Activated T-helper 17 cell treated with anti-CD3 and anti-CD28 coated beads, Interleukin-2, amount 50 U/mL, for 72 hours (primary cell): ENCODE data around the gene LIN37. TPM values are rescaled to one million over a fixed set of nuclear protein-coding genes. Genes with fewer than 3 reads are reported as not detected.
"Not testable (repeated sequence)": the region's sequence is repeated elsewhere in the genome, so short reads cannot be mapped to it uniquely, and the experiment has no call there.

Experiments used
- ATAC-seq: fragments of 150-1000 bp; cut with Tn5 transposase; replicated peaks from 2 replicates; pipeline ENCODE4 v1.10.0; 2021; ENCODE audit warnings: mild to moderate bottlenecking, moderate library complexity
- H3K27ac Mint-ChIP-seq: one replicate; pipeline ENCODE4 v1.8.0; 2022; ENCODE audit warnings: mixed read lengths
- H3K27me3 Mint-ChIP-seq: one replicate; pipeline ENCODE4 v1.8.0; 2022; ENCODE audit warnings: mixed read lengths
- H3K36me3 Mint-ChIP-seq: one replicate; pipeline ENCODE4 v1.8.0; 2022; ENCODE audit warnings: low read depth, mild to moderate bottlenecking, mixed read lengths
- H3K4me1 Mint-ChIP-seq: one replicate; pipeline ENCODE4 v1.8.0; 2022; ENCODE audit warnings: mixed read lengths
- H3K4me3 Mint-ChIP-seq: one replicate; pipeline ENCODE4 v1.8.0; 2022; ENCODE audit warnings: mild to moderate bottlenecking, mixed read lengths
- H3K9me3 Mint-ChIP-seq: one replicate; pipeline ENCODE4 v1.8.0; 2022; ENCODE audit warnings: mixed read lengths
- total RNA-seq, 2 donors: library from RNA; stranded (reverse); gene quantifications; one replicate each; pipeline ENCODE4 v1.2.3, GENCODE V29; 2022

Gene LIN37
- total RNA-seq, 2 donors from 2014 or later = 11.0 to 20.1 TPM

GRCh38 chr19:35789195-35789977 is 41.0 kb downstream of the LIN37 start:
- Mint-ChIP-seq H3K27me3 (no peaks in the 10 kb centered on the region), H3K9me3 (no peaks in the 10 kb centered on the region), H3K4me3 (no peak overlapping the region), H3K36me3 (no peaks in the 10 kb centered on the region), H3K27ac (no peak overlapping the region), H3K4me1 (no peaks in the 10 kb centered on the region)
- no peak for ATAC-seq

GRCh38 chr19:35789978-35790944 is 41.9 kb downstream of the LIN37 start:
- H3K4me3 Mint-ChIP-seq = no peak overlapping the region
- no peaks in the 10 kb centered on the region for H3K4me1 Mint-ChIP-seq
- H3K27me3 Mint-ChIP-seq = no peaks in the 10 kb centered on the region
- no peaks in the 10 kb centered on the region for H3K9me3 Mint-ChIP-seq
- ATAC-seq = peak; percentile 15
- no peaks in the 10 kb centered on the region for H3K36me3 Mint-ChIP-seq
- no peak overlapping the region for H3K27ac Mint-ChIP-seq

GRCh38 chr19:35790981-35791813 is 42.8 kb downstream of the LIN37 start:
- Mint-ChIP-seq H3K36me3 (no peaks in the 10 kb centered on the region), H3K27ac (no peak overlapping the region), H3K4me1 (no peaks in the 10 kb centered on the region), H3K9me3 (no peaks in the 10 kb centered on the region), H3K27me3 (peaks cover 3% of the 10 kb centered on the region), H3K4me3 (no peak overlapping the region)
- peak; percentile 44 for ATAC-seq

DNA sequence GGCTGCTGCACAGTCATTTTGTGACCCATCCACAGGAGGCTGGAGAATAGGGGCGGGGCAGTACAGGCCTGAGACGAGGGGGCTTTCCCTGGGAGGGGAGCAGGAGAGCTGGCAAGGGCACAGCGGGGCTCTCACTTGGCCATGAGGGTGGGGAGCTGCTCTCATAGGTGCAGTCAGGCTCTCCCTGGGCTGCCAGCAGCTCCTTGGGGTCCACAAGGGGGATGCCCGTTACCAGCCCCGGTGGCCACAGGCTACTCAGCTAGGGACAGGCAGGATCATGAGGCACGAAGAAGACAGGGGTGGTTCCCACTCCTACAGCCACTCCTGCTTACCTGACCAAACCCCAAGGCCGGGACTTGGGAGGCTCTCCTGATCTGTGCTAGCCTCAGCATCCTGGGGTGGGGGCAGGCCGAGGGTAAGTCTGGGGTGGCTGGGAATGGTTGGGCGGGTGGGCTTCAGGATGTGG is 43.5 kb downstream of the LIN37 start:
- Mint-ChIP-seq H3K9me3 (no peaks in the 10 kb centered on the region), H3K27ac (no peak overlapping the region), H3K4me1 (no peaks in the 10 kb centered on the region), H3K27me3 (peaks cover 10% of the 10 kb centered on the region), H3K4me3 (no peak overlapping the region), H3K36me3 (no peaks in the 10 kb centered on the region)
- ATAC-seq = no peak

DNA sequence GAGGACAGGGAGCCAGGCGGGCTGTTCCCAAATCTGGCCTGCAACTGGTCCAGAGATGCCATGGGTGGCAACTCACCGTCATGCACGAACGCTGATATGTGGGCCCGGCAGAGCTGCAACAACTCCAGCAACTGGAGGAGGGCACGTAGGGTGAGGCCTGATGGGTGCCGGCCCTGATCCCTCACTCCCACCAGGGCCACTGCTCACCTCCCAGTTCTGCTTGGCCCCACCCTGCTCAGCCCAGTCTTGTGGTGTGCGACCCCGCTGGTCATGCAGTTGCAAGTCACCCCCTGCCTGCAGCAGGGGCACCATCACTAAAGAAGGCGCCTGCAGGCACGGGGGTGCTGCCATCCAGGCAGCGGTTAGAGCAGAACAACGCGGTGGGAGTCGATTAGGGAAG is 43.9 kb downstream of the LIN37 start:
- H3K36me3 Mint-ChIP-seq = no peaks in the 10 kb centered on the region
- no peak for ATAC-seq
- peaks cover 15% of the 10 kb centered on the region for H3K27me3 Mint-ChIP-seq
- H3K9me3 Mint-ChIP-seq = no peaks in the 10 kb centered on the region
- H3K4me1 Mint-ChIP-seq = no peaks in the 10 kb centered on the region
- no peak overlapping the region for H3K27ac Mint-ChIP-seq
- H3K4me3 Mint-ChIP-seq = no peak overlapping the region

DNA sequence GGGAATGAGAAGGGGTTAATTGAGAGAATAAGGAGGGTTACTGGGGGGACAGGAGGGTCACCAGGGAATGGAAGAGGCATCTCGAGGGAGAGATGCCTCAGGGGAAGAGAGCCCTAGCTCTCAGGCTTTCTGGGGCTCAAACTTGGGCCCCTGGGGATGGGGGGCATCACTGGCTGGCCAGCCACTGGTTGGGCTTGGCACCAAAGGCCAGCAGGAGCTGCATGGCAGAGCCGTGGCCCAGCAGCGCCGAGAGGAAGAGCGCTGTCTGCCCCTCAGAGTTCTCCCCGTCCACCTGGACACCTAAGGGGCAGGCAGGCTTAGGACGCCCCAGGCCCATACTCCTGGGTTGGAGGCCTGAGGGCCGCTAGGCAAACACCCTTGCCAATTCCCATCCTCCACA is 44.5 kb downstream of the LIN37 start:
- no peaks in the 10 kb centered on the region for H3K36me3 Mint-ChIP-seq
- H3K4me1 Mint-ChIP-seq = no peaks in the 10 kb centered on the region
- no peak overlapping the region for H3K27ac Mint-ChIP-seq
- ATAC-seq = no peak
- H3K9me3 Mint-ChIP-seq = no peaks in the 10 kb centered on the region
- H3K27me3 Mint-ChIP-seq = peaks cover 16% of the 10 kb centered on the region
- no peak overlapping the region for H3K4me3 Mint-ChIP-seq

DNA sequence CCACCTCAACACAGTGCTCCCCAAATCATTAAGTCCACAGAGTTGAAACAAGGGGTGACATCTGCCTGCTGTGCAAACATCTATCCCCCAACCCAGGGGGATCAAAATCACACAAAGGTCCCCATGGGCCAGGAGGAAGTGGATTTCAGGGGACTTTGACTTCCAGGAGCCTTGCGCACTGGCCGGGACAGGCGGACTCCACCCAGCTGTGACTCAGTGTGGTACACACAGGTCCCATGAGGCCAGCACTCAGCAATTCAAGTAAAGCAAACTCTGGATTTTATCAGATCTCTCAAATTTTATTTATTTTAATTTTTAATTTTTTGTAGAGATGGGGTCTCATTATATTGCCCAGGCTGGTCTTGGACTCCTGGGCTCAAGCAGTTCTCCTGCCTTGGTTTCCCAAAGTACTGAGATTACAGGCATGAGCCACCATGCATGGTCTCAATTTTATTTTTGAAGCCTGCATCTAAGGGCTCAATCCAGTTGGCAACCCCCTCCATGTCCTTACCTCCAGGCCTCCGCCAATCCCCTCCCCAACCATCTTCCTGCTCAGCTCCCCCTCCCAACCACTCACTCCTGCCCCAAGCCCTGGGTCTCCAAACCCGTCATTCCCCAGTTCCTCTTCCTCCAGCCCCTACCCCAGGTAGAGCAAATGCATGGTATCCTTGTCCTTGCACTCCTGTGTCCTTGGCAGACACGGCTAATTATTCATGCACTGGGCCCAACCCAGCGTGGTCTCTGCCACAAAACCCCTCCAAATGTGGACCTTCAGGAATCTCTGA is 45.2 kb downstream of the LIN37 start:
- no peak for ATAC-seq
- no peak overlapping the region for H3K4me3 Mint-ChIP-seq
- no peaks in the 10 kb centered on the region for H3K4me1 Mint-ChIP-seq
- no peaks in the 10 kb centered on the region for H3K36me3 Mint-ChIP-seq
- H3K9me3 Mint-ChIP-seq = no peaks in the 10 kb centered on the region
- H3K27me3 Mint-ChIP-seq = peaks cover 16% of the 10 kb centered on the region
- H3K27ac Mint-ChIP-seq = no peak overlapping the region

DNA sequence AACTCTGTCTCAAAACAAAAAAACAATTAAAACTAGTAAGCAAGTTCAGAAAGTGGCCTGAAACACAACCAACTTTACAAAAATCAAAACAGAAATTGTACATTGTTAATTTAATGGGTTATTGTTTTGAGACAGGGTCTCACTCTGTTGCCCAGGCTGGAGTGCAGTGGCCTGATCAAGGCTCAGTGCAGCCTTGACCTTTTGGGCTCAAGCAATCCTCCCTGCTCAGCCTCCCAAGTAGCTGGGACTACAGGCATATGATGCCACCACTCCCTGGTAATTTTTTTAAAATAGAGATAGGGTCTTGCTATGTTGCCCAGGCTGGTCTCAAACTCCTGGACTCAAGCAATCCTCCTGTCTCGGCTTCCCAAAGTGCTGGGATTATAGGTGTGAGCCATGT is 47.2 kb downstream of the LIN37 start:
- H3K4me3 Mint-ChIP-seq, H3K27ac Mint-ChIP-seq, H3K36me3 Mint-ChIP-seq, H3K9me3 Mint-ChIP-seq, ATAC-seq, H3K4me1 Mint-ChIP-seq: not testable (repeated sequence)
- peaks cover 19% of the 10 kb centered on the region for H3K27me3 Mint-ChIP-seq

DNA sequence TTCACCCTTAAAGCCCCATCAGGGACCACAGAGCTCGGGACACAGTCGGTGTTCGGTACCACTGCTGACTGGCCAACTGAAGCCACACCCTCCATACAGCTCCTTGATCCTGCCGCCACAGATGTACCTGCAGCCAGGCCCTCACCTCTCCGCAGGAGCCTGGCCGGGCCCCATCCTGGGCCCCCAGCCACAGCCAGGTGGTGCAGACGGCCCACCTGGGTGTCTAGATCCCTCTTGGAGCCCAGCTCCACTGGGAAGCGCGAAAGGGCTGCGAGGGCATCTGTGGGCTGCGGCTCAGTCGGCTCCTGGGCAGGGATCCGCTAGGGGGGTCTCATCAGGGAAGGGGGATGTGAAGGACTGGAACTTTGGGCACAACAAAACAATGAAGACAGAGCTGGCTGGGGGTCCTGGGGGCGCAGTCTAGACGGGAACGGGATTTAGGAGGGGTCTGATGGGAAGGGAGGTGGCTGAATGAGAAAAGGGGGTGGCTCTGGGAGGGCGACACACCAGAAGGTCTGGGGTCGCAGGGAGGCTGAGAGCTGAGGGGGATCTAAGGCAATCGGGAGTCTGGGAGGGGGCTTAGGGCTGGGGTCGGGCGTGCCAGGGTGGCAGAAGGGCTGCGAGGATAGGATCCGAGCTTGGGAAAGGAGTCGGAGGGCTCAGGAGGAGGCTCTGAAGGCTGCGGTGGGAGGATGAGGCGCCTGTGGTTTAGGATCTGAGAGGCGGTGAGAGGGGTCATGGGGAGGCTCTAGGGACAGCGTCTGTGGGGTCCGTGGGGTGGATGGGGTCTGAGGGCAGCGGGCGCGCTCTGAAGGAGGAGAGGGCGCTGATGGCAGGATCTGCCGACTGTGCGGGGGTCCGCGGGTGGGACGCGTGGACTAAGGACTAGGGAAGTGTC is 48.5 kb downstream of the LIN37 start:
- Mint-ChIP-seq H3K27ac (no peak overlapping the region), H3K36me3 (no peaks in the 10 kb centered on the region), H3K27me3 (peaks cover 22% of the 10 kb centered on the region), H3K4me3 (no peak overlapping the region), H3K4me1 (no peaks in the 10 kb centered on the region), H3K9me3 (no peaks in the 10 kb centered on the region)
- no peak for ATAC-seq

DNA sequence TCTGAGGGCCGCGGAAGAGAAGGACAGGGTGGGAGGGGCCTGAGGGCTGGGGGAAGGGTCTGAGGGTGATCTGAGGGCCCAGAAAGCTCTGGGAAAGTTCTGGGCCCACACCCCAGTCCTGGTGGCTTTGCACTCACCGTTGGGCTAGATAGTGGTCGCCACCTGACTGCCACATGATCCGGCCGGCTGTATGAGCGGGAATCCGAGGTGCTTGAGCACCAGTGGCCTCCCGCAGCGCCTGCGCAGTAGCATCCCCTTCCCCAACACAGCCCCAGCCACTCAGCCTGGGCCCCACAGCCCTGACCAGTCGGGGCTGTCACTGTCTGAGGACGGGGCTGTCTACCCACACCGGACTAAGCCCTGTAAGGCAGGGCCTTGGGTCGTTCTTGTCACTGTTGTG is 49.3 kb downstream of the LIN37 start:
- Mint-ChIP-seq H3K36me3 (no peaks in the 10 kb centered on the region), H3K4me3 (no peak overlapping the region), H3K4me1 (no peaks in the 10 kb centered on the region), H3K27ac (no peak overlapping the region), H3K27me3 (peaks cover 22% of the 10 kb centered on the region), H3K9me3 (no peaks in the 10 kb centered on the region)
- ATAC-seq = peak; percentile 38

GRCh38 chr19:35801828-35802227 is 53.5 kb downstream of the LIN37 start:
- no peaks in the 10 kb centered on the region for H3K9me3 Mint-ChIP-seq
- no peak for ATAC-seq
- H3K27me3 Mint-ChIP-seq = peaks cover 13% of the 10 kb centered on the region
- H3K4me3 Mint-ChIP-seq = no peak overlapping the region
- H3K4me1 Mint-ChIP-seq = no peaks in the 10 kb centered on the region
- no peak overlapping the region for H3K27ac Mint-ChIP-seq
- no peaks in the 10 kb centered on the region for H3K36me3 Mint-ChIP-seq
